ENCODE data around the gene C3orf62. TPM values are rescaled to one million over a fixed set of nuclear protein-coding genes. Genes with fewer than 3 reads are reported as not detected.
A peak's percentile ranks its signal among the peaks of the same experiment; 100 is the strongest.

Gene C3orf62
- 6.0 TPM for polyA plus RNA-seq (2012; ENCODE audit: insufficient read depth, insufficient read length, low read depth)

GRCh38 chr3:49276475-49277382 is at the start of gene C3orf62:
Gene C3orf62 (minus strand): TSS chr3:49277232. CDS start chr3:49276872, 360 bp downstream.
- Histone ChIP-seq H3K9me3 (no peaks in the 10 kb centered on the region), H3K36me3 (no peaks in the 10 kb centered on the region), H3K4me1 (no peaks in the 10 kb centered on the region), H3K27me3 (no peaks in the 10 kb centered on the region), H3K4me3 (ENCODE audit: low read depth, low read length) (peak within 1 kb of the TSS; percentile 51)
- TF ChIP-seq CTCF (IDR thresholded peaks at IDR 0.05; ENCODE audit: low read depth, low read length) = no peak
- DNase-seq = peak; percentile 82

GRCh38 chr3:49324768-49325167 is 47.7 kb upstream of the C3orf62 start:
- no peak for TF ChIP-seq CTCF (IDR thresholded peaks at IDR 0.05; ENCODE audit: low read depth, low read length)
- no peaks in the 10 kb centered on the region for H3K27me3 ChIP-seq
- H3K36me3 ChIP-seq = peaks cover 8% of the 10 kb centered on the region; the same call in 1 of the 2 replicates
- no peak overlapping the region for H3K4me3 ChIP-seq (ENCODE audit: low read depth, low read length)
- no peaks in the 10 kb centered on the region for H3K4me1 ChIP-seq
- DNase-seq = no peak
- no peaks in the 10 kb centered on the region for H3K9me3 ChIP-seq

GRCh38 chr3:49316696-49317457 is 39.8 kb upstream of the C3orf62 start:
- no peaks in the 10 kb centered on the region for H3K4me1 ChIP-seq
- H3K4me3 ChIP-seq (ENCODE audit: low read depth, low read length) = no peak overlapping the region
- TF ChIP-seq CTCF (IDR thresholded peaks at IDR 0.05; ENCODE audit: low read depth, low read length) = no peak
- no peaks in the 10 kb centered on the region for H3K36me3 ChIP-seq
- no peaks in the 10 kb centered on the region for H3K9me3 ChIP-seq
- no peaks in the 10 kb centered on the region for H3K27me3 ChIP-seq
- no peak for DNase-seq

- no peaks in the 10 kb centered on the region for H3K27me3 ChIP-seq
- H3K36me3 ChIP-seq = no peaks in the 10 kb centered on the region
- no peak for DNase-seq
- H3K4me1 ChIP-seq = no peaks in the 10 kb centered on the region
- no peaks in the 10 kb centered on the region for H3K9me3 ChIP-seq
- H3K4me3 ChIP-seq (ENCODE audit: low read depth, low read length) = no peak overlapping the region
- TF ChIP-seq CTCF (IDR thresholded peaks at IDR 0.05; ENCODE audit: low read depth, low read length) = no peak
Observed at GRCh38 chr3:49313896-49314688, 37.1 kb upstream of the C3orf62 start.

GRCh38 chr3:49311283-49311682 is 34.3 kb upstream of the C3orf62 start:
- Histone ChIP-seq H3K36me3 (no peaks in the 10 kb centered on the region), H3K4me3 (ENCODE audit: low read depth, low read length) (no peak overlapping the region), H3K27me3 (no peaks in the 10 kb centered on the region), H3K4me1 (no peaks in the 10 kb centered on the region), H3K9me3 (no peaks in the 10 kb centered on the region)
- TF ChIP-seq CTCF (IDR thresholded peaks at IDR 0.05; ENCODE audit: low read depth, low read length) = no peak
- no peak for DNase-seq

All from BE2C (cell line).